H9 (cell line): ENCODE data around the gene YAP1. TPM values are rescaled to one million over a fixed set of nuclear protein-coding genes. Genes with fewer than 3 reads are reported as not detected.

Experiments
- DNase-seq: peaks from one replicate; pipeline ENCODE4 v3.0.0-alpha.2; 2017
- H2AFZ ChIP-seq: one replicate; pipeline ENCODE4 v1.6.1; 2013; ENCODE audit warnings: mild to moderate bottlenecking, low read length, control low read depth, moderate library complexity
- H2AK5ac ChIP-seq: 2 replicates; pipeline ENCODE4 v1.6.1; 2013; ENCODE audit warnings: low read length, control low read depth, mixed read lengths; ENCODE audit not compliant: insufficient read length
- H2BK120ac ChIP-seq: one replicate; pipeline ENCODE4 v1.6.1; 2013; ENCODE audit warnings: low read depth, mild to moderate bottlenecking, low read length, control low read depth, inconsistent platforms; ENCODE audit not compliant: poor library complexity, severe bottlenecking
- H2BK12ac ChIP-seq: 2 replicates; pipeline ENCODE4 v1.6.1; 2013; ENCODE audit warnings: low read length, control low read depth, mixed read lengths, low read depth; ENCODE audit not compliant: insufficient read length
- H2BK15ac ChIP-seq: 2 replicates; pipeline ENCODE4 v1.6.1; 2013; ENCODE audit warnings: low read depth, low read length, control low read depth
- H2BK20ac ChIP-seq: one replicate; pipeline ENCODE4 v1.6.1; 2013; ENCODE audit warnings: low read depth, mild to moderate bottlenecking, low read length, control low read depth, inconsistent platforms; ENCODE audit not compliant: poor library complexity, severe bottlenecking
- H2BK5ac ChIP-seq: 2 replicates; pipeline ENCODE4 v1.6.1; 2013; ENCODE audit warnings: low read length, control low read depth, mixed read lengths; ENCODE audit not compliant: insufficient read length
- H3K14ac ChIP-seq: 2 replicates; pipeline ENCODE4 v1.6.1; 2013; ENCODE audit warnings: low read length, control low read depth; ENCODE audit not compliant: insufficient read depth
- H3K18ac ChIP-seq: 2 replicates; pipeline ENCODE4 v1.6.1; 2013; ENCODE audit warnings: low read depth, mild to moderate bottlenecking, mixed read lengths, low read length, control low read depth; ENCODE audit not compliant: insufficient read length
- H3K23ac ChIP-seq: 2 replicates; pipeline ENCODE4 v1.6.1; 2013; ENCODE audit warnings: low read length, control low read depth, mixed read lengths, low read depth; ENCODE audit not compliant: insufficient read length
- H3K23me2 ChIP-seq: 2 replicates; pipeline ENCODE4 v1.6.1; 2013; ENCODE audit warnings: low read depth, mild to moderate bottlenecking, mixed read lengths, low read length, control low read depth; ENCODE audit not compliant: insufficient read length, poor library complexity, severe bottlenecking
- H3K27ac ChIP-seq: 2 replicates; pipeline ENCODE4 v1.5.1; 2013; ENCODE audit warnings: low read length, control low read depth, mixed read lengths, low read depth; ENCODE audit not compliant: insufficient read length
- H3K27me3 ChIP-seq: 2 replicates; pipeline ENCODE4 v1.6.1; 2013; ENCODE audit warnings: low read length, control low read depth, inconsistent platforms; ENCODE audit not compliant: insufficient read depth
- H3K4ac ChIP-seq: 2 replicates; pipeline ENCODE4 v1.6.1; 2013; ENCODE audit warnings: low read depth, mild to moderate bottlenecking, control low read depth, inconsistent platforms, low read length, moderate library complexity
- H3K4me1 ChIP-seq: 2 replicates; pipeline ENCODE4 v1.6.1; 2013; ENCODE audit warnings: low read length, control low read depth, inconsistent platforms; ENCODE audit not compliant: insufficient read depth
- H3K4me2 ChIP-seq: 2 replicates; pipeline ENCODE4 v1.6.1; 2013; ENCODE audit warnings: low read length, control low read depth, mixed read lengths; ENCODE audit not compliant: insufficient read length, insufficient read depth
- H3K56ac ChIP-seq: 2 replicates; pipeline ENCODE4 v1.6.1; 2013; ENCODE audit warnings: low read depth, mild to moderate bottlenecking, mixed read lengths, low read length, control low read depth; ENCODE audit not compliant: insufficient read length
- H3K79me1 ChIP-seq: 2 replicates; pipeline ENCODE4 v1.6.1; 2013; ENCODE audit warnings: low read depth, mild to moderate bottlenecking, moderate library complexity, low read length, control low read depth, inconsistent platforms; ENCODE audit not compliant: insufficient read depth, poor library complexity, severe bottlenecking
- H3K79me2 ChIP-seq: 2 replicates; pipeline ENCODE4 v1.6.1; 2013; ENCODE audit warnings: low read length, control low read depth, inconsistent platforms; ENCODE audit not compliant: insufficient read depth
- H3K9ac ChIP-seq: 2 replicates; pipeline ENCODE4 v1.6.1; 2013; ENCODE audit warnings: low read length, control low read depth, mixed read lengths; ENCODE audit not compliant: insufficient read length; ENCODE audit errors: extremely low read depth
- H3K9me3 ChIP-seq: one replicate; pipeline ENCODE4 v1.6.1; 2013; ENCODE audit warnings: low read depth, low read length, inconsistent platforms; ENCODE audit not compliant: control insufficient read depth
- H3T11ph ChIP-seq: one replicate; pipeline ENCODE4 v1.6.1; 2013; ENCODE audit warnings: mild to moderate bottlenecking, low read length, control low read depth, inconsistent platforms
- H4K20me1 ChIP-seq: one replicate; pipeline ENCODE4 v1.6.1; 2013; ENCODE audit not compliant: control insufficient read depth, insufficient read length, insufficient read depth
- H4K5ac ChIP-seq: 2 replicates; pipeline ENCODE4 v1.6.1; 2013; ENCODE audit warnings: low read depth, mild to moderate bottlenecking, mixed read lengths, low read length, control low read depth; ENCODE audit not compliant: insufficient read length
- H4K8ac ChIP-seq: replicated peaks from 2 replicates; pipeline ENCODE4 v1.6.1; 2013; ENCODE audit warnings: low read length, control low read depth, mixed read lengths, low read depth; ENCODE audit not compliant: insufficient read length
- H4K91ac ChIP-seq: 2 replicates; pipeline ENCODE4 v1.6.1; 2013; ENCODE audit warnings: low read depth, mild to moderate bottlenecking, moderate library complexity, mixed read lengths, low read length, control low read depth; ENCODE audit not compliant: insufficient read length
- H3K27ac Mint-ChIP-seq, 3 experiments: 2 replicates in 2 of 3; 3 replicates in 1 of 3; pipeline ENCODE4 v1.8.0; 2020 to 2021; ENCODE audit warnings: mixed read lengths in 3 of 3, mild to moderate bottlenecking in 1 of 3, moderate library complexity in 1 of 3
- H3K27me3 Mint-ChIP-seq: 2 replicates; pipeline ENCODE4 v1.8.0; 2021; ENCODE audit warnings: low read depth, mild to moderate bottlenecking, moderate library complexity, mixed read lengths
- H3K36me3 Mint-ChIP-seq, 3 experiments: 2 replicates in 2 of 3; 3 replicates in 1 of 3; pipeline ENCODE4 v1.8.0; 2020 to 2021; ENCODE audit warnings: low read depth in 3 of 3, mixed read lengths in 3 of 3; ENCODE audit not compliant: insufficient read depth in 1 of 3
- H3K4me1 Mint-ChIP-seq, 2 experiments: 2 replicates each; pipeline ENCODE4 v1.8.0; 2020; ENCODE audit warnings: mixed read lengths in 2 of 2
- H3K4me3 Mint-ChIP-seq, 2 experiments: 2 replicates in 1 of 2; 3 replicates in 1 of 2; pipeline ENCODE4 v1.8.0; 2020 to 2021; ENCODE audit warnings: mild to moderate bottlenecking in 2 of 2, mixed read lengths in 2 of 2, moderate library complexity in 1 of 2
- H3K9me3 Mint-ChIP-seq, 2 experiments: 2 replicates in 1 of 2; 3 replicates in 1 of 2; pipeline ENCODE4 v1.8.0; 2020; ENCODE audit warnings: mild to moderate bottlenecking in 2 of 2, mixed read lengths in 2 of 2, moderate library complexity in 1 of 2
- CTCF ChIP-seq: fragments of 200-600 bp; sonication (generic); conservative IDR thresholded peaks from 3 replicates; pipeline ENCODE4 v1.8.0; 2021; ENCODE audit warnings: antibody characterized with exemption, mild to moderate bottlenecking
- WGBS: extraction: QIAGEN DNeasy Blood & Tissue Kit; methylation state at CpG from one replicate; pipeline ENCODE4 v1.1.7; 2013; ENCODE audit warnings: missing lambda C conversion rate, low lambda C conversion rate, mixed read lengths; ENCODE audit not compliant: insufficient read length; ENCODE audit errors: extremely low coverage; 5-methylcytosine and 5-hydroxymethylcytosine counted together
- total RNA-seq: library from RNA; stranded (reverse); gene quantifications from 2 replicates; pipeline ENCODE4 v1.2.1, GENCODE V29; 2021

The YAP1 gene
- total RNA-seq, 1 experiment from 2014 or later, result 124 TPM

- H3K79me1 ChIP-seq, result peaks cover 2% of the 10 kb centered on the region
- H2BK120ac ChIP-seq, result no peak overlapping the region
- no peak for DNase-seq
- Mint-ChIP-seq H3K27ac (no peak overlapping the region), H3K4me1 (peaks cover 11 to 23% of the 10 kb centered on the region in 2 experiments), H3K4me3 (no peak overlapping the region), H3K9me3 (no peaks in the 10 kb centered on the region), H3K36me3 (peaks cover 0 to 4% (median 0%) of the 10 kb centered on the region in 3 experiments; a peak in 1 of 7 replicates), H3K27me3 (no peaks in the 10 kb centered on the region)
- no peaks in the 10 kb centered on the region for H3K9me3 ChIP-seq
- no peak overlapping the region for H2BK12ac ChIP-seq
- no peaks in the 10 kb centered on the region for H3K23me2 ChIP-seq
- WGBS, result 100% methylated on average over 1 of the region's 2 CpGs
- no peak overlapping the region for H2BK5ac ChIP-seq
- no peak overlapping the region for H3K4me2 ChIP-seq
- H3K9ac ChIP-seq, result no peak overlapping the region
- H4K5ac ChIP-seq, result no peak overlapping the region
- H3K14ac ChIP-seq, result no peak overlapping the region
- no peak for TF ChIP-seq CTCF
- H3K18ac ChIP-seq, result no peak overlapping the region
- no peak overlapping the region for H3K27ac ChIP-seq
- peaks cover 4% of the 10 kb centered on the region; the same call in 1 of the 2 replicates for H3K79me2 ChIP-seq
- H3K23ac ChIP-seq, result no peak overlapping the region
- no peak overlapping the region for H4K91ac ChIP-seq
- H4K20me1 ChIP-seq, result no peaks in the 10 kb centered on the region
- H3K56ac ChIP-seq, result no peak overlapping the region
- H2BK15ac ChIP-seq, result no peak overlapping the region
- H4K8ac ChIP-seq, result no peak overlapping the region
- H2BK20ac ChIP-seq, result no peak overlapping the region
- H2AFZ ChIP-seq, result no peak overlapping the region
- H2AK5ac ChIP-seq, result no peak overlapping the region
- no peak overlapping the region for H3K4ac ChIP-seq
- H3K27me3 ChIP-seq, result no peaks in the 10 kb centered on the region
- H3T11ph ChIP-seq, result no peak overlapping the region
- H3K4me1 ChIP-seq, result no peaks in the 10 kb centered on the region
Measured at GRCh38 chr11:102147632-102148031, 37.4 kb downstream of the YAP1 start.
